KOPT-K1 (cell line): ENCODE measurements around the gene ABCC5.
A peak's percentile ranks its signal among the peaks of the same experiment; 100 is the strongest.
"Not testable (repeated sequence)": the region's sequence is repeated elsewhere in the genome, so short reads cannot be mapped to it uniquely, and the experiment has no call there.

ENCODE experiments used
- H3K27ac ChIP-seq: fragments of 200-600 bp; sonication (generic); 2 replicates; pipeline ENCODE4 v1.5.1; 2016; ENCODE audit warnings: antibody characterized with exemption, mild to moderate bottlenecking, low read depth, low read length; ENCODE audit not compliant: poor library complexity, severe bottlenecking
- H3K36me3 ChIP-seq: fragments of 200-600 bp; sonication (generic); 2 replicates; pipeline ENCODE4 v1.5.1; 2017; ENCODE audit warnings: antibody characterized with exemption, mild to moderate bottlenecking, low read length, moderate library complexity; ENCODE audit not compliant: insufficient read depth
- H3K9me3 ChIP-seq: fragments of 200-600 bp; sonication (generic); 2 replicates; pipeline ENCODE4 v1.5.1; 2017; ENCODE audit warnings: antibody characterized with exemption, low read length, mild to moderate bottlenecking; ENCODE audit not compliant: insufficient read depth, poor library complexity, severe bottlenecking

Gene ABCC5

DNA sequence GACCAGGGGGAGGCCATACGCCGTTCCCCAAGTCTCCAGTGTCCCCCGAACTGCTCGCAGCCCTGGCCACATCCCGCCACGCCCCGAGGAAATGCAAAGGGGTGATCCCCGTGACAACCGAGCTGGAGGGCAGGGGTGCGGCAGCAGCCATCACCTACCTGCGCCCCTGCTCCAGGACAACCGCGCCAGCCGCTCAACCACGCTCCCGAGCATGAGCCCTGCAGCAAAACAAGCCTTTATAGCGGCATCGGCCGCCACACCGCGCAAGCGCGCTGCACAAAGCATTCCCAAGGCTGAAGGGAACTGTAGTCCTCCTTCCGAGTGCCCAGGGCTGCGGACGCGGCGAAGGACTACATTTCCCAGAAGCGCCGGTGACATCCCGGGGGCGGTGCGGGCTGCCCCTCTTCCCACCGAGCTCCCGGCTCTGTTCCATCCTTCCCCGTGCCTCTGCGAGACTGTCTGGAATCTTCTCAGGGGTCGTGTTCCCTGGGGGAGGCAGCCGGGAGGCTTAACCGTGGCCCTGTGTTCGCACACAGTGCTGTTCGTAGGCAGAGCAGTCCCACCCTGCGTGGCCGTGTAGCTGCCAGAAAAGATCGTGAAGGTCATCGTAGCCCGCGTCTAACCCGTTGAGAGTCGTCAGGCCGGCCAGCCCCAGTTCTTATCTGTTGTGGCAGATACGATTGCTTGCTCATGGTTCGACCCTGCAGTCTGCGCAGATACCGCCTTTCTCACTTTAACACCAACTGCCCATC is at the start of gene ABCC5:
ABCC5 (minus strand) TSS at position 213 of the 752 bp plus-strand sequence. CDS start 3,492 bp downstream, outside the sequence.
- Histone ChIP-seq H3K27ac (peak within 1 kb of the TSS; percentile 40), H3K9me3 (no peaks in the 10 kb centered on the region), H3K36me3 (0 out of 2 replicates have a peak, but pooled peaks cover 4% of the 10 kb centered on the region)

DNA sequence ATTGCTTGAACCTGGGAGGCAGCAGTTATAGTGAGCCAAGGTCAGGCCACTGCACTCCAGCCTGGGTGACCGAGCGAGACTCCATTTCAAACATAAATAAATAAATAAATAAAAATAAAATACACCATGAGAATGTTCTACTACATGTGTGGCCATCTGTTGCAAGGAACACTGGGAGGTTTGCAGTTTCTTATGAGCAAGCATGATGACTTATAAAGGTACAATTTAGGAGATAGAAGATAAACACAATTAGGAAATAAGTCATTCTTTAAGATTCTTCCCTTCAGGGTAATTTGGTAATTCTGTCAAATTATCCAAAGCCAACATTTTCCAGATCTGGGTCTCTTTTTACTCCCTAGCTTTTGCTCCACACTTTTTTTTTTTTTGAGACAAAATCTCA is 48.5 kb upstream of the ABCC5 start:
- Histone ChIP-seq H3K27ac (no peak overlapping the region), H3K36me3 (no peaks in the 10 kb centered on the region), H3K9me3 (peaks cover 13% of the 10 kb centered on the region)

DNA sequence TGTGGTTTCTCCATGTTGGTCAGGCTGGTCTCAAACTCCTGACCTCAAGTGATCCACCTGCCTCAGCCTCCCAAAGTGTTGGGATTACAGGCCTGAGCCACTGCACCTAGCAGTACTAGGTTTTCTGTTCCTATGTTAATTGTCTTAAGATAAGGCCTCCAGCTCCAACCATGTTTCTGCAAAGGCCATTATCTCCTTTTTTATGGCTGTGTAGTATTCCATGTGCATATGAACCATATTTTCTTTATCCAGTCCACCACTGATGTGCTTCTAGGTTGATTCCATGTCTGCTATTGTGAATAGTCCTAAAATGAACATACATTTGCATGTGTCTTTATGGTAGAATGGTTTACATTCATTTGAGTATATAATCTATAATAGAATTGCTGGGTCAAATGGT is 45.0 kb upstream of the ABCC5 start:
- Histone ChIP-seq H3K36me3 (no peaks in the 10 kb centered on the region), H3K9me3 (no peaks in the 10 kb centered on the region), H3K27ac (no peak overlapping the region)

DNA sequence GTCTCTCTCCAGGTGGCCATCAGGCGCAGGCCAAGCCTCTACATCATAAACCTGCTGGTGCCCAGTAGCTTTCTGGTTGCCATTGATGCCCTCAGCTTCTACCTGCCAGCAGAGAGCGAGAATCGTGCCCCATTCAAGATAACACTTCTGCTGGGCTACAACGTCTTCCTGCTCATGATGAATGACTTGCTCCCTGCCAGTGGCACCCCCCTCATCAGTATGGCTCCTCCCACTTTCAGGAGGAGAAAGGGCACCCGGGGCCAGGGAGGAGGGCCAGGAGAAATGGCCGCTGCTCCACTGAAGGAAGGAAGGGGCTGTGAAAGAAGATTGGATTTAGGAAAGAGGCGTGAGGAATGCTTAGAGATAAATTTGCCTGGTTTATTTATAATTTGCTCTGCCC is 41.7 kb upstream of the ABCC5 start:
- H3K27ac ChIP-seq = no peak overlapping the region
- no peaks in the 10 kb centered on the region for H3K9me3 ChIP-seq
- no peaks in the 10 kb centered on the region for H3K36me3 ChIP-seq

DNA sequence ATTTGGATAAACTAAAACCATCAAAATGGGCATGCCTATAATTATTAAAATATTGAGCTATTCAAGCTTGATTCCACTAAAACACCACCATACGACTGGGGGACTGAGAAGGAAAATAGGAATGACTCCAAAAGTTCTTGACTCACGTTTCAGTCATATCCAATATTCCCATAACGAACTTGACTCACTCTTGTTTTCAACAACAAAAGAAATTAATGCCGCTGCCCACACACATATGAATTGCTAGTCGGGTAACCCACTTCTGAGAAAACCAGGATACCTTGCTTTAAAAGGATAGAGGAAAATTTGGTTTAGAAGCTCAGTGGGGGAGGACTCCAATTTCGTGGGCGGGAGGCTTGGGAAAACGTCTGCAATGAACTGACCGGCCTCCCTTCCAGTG is 40.3 kb upstream of the ABCC5 start:
- Histone ChIP-seq H3K9me3 (no peaks in the 10 kb centered on the region), H3K27ac (no peak overlapping the region), H3K36me3 (no peaks in the 10 kb centered on the region)

DNA sequence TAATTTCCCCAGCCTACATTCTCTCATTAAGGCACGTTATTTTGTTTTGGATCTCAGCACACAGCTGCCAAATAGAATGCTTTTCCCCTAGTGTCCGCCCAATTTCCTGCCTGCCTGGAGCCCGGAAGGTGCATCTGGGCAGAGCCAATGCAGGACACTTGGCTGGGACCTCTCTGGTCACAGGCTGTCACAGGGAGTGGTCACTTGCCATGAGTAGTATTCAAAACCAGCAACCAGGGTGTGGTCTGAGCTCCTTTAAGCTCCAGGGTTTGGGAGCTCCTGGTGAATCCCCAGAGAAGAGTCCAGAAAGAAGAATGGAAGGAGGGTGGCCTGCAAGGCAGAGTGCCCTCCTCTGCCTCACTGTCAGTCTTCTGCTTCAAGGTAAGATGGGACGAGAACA is 35.1 kb upstream of the ABCC5 start, which contains the start of gene HTR3C:
HTR3C (plus strand) TSS at position 281 of the 400 bp plus-strand sequence; CDS start at position 315, 34 bp downstream.
- H3K9me3 ChIP-seq = no peaks in the 10 kb centered on the region
- H3K27ac ChIP-seq = no peak within 1 kb of the TSS
- no peaks in the 10 kb centered on the region for H3K36me3 ChIP-seq

DNA sequence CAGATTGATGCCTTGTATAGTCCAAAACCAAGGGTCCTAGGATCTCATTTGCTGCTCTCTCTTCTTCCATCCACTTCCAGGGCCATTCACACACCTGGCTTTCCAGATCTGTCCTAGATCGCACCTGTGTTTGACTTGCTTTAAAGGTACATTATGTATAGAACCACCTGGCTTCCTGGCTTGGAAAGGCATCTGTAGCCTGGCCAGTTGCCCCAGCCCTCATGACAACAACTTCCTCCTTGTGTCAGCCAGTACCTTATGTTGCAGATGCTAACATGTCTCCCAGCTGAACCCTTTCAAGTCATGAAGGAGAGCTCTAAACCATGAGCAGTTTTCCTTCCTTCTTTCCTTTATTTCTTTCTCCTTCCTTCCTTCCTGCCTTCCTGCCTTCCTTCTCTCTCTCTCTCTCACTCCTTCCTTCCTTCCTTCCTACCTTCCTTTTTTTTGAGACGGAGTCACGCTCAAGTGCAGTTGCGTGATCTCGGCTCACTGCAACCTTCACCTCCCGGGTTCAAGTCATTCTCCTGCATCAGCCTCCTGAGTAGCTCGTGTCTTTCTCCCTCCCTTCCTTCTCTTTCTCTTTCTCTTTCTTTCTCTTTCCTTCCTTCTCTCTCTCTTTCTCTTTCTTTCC is 32.6 kb upstream of the ABCC5 start:
- Histone ChIP-seq H3K9me3 (no peaks in the 10 kb centered on the region), H3K36me3 (no peaks in the 10 kb centered on the region), H3K27ac (no peak overlapping the region)

DNA sequence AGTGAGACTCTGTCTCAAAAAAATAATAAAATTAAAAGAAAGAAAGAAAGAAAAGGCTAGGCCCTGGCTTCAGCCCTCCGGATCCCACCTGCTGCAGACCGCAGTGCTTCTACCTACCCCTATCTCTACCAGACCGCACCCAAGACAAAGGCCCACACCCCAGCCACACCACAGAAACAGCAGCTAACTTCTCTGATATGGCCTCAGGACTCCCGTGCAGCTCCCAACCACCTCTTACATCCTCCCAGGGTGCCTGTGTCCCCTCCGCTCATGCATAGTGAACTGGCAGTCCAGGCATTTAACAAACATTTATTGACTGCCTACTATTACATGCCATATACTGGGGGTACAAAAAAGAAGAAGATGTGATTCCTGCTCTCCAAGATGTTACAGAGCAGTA is 28.3 kb upstream of the ABCC5 start:
- H3K27ac ChIP-seq = no peak overlapping the region
- no peaks in the 10 kb centered on the region for H3K36me3 ChIP-seq

DNA sequence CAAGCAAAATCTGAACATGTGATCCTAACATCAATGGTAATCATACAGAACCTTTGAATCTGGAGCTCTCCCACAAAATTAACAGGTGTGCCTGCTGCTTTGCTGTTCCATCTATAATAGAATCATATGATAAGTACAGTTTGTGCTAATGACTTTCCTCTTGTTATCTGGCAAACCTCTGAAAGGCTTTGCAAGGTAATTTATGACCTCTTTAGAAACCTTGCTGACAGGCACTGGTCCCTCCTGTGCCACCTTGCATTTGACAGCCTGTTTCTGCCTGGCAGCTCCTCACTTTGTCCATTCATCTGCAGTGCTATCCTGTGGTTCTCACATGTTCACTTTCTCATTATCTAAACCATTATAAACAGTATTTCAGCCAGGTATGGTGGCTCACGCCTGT is 24.9 kb upstream of the ABCC5 start:
- Histone ChIP-seq H3K27ac (no peak overlapping the region), H3K36me3 (no peaks in the 10 kb centered on the region), H3K9me3 (no peaks in the 10 kb centered on the region)

More for the DNA sequence above, 28.3 kb upstream of the ABCC5 start:
- no peaks in the 10 kb centered on the region for H3K9me3 ChIP-seq

DNA sequence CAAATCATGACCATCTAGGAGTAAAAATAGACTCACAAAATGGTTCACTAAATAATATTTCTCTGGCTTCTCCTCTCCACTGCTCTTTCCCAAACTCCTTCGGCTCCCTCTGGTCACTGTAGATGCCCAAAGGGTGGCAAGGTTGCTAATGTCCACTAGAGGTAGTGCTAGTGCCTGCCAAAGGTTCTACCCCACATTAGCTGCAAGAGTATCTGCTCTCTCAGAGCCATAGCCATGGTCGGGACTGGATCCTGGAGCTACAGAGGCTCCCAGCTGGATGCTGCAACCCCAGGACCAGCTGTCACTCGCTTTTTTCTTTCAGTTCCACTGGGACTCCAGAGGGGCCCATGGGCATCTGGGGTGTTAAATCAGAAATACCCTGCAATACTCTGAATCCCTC is 22.3 kb upstream of the ABCC5 start:
- H3K36me3 ChIP-seq = no peaks in the 10 kb centered on the region
- no peaks in the 10 kb centered on the region for H3K9me3 ChIP-seq

DNA sequence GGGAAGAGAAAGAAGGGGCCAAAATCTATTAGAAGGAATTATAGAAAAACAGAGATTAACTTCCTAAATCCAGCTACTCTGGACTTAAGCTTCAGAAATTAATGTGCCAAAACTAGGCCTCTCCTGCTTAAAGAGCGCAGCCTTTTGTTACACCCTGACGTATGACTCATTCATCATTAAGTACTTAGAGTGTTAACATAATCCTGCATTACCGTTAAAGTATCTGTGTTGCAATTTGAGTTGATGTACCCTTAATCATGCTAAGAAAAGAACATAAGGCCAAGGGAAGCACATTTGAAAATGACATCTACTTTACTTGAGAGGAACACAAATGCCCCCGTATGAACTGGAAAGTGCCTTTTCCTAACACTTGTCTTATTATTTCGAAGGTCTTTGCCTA is 21.7 kb upstream of the ABCC5 start:
- no peak overlapping the region for H3K27ac ChIP-seq
- H3K36me3 ChIP-seq = no peaks in the 10 kb centered on the region

More for the DNA sequence above, 22.3 kb upstream of the ABCC5 start:
- no peak overlapping the region for H3K27ac ChIP-seq

DNA sequence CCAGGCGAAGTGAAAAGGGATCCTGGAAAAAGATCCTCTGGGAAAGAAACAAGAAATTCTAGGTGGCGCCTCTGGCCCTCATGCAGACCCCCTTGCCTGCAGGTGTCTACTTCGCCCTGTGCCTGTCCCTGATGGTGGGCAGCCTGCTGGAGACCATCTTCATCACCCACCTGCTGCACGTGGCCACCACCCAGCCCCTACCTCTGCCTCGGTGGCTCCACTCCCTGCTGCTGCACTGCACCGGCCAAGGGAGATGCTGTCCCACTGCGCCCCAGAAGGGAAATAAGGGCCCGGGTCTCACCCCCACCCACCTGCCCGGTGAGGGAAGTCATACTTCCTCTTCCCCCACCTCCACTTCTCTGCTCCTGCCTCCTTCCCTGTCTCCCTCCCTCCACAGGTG is 20.6 kb upstream of the ABCC5 start:
- not testable (repeated sequence) for H3K36me3 ChIP-seq, H3K27ac ChIP-seq, H3K9me3 ChIP-seq

More for the DNA sequence above, 21.7 kb upstream of the ABCC5 start:
- no peaks in the 10 kb centered on the region for H3K9me3 ChIP-seq

DNA sequence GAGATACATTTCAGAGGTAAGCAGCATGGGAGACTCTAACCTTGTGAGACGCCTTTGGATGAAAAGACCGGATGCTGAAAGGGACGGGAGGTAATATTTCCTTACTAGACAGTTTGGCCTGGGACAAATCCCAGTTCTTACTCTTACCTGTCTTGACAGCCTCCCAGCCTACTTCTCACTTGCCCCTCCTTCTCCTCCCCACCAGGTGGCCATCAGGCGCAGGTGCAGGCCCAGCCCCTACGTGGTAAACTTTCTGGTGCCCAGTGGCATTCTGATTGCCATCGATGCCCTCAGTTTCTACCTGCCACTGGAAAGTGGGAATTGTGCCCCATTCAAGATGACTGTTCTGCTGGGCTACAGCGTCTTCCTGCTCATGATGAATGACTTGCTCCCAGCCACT is 20.1 kb upstream of the ABCC5 start:
- no peak overlapping the region for H3K27ac ChIP-seq
- H3K36me3 ChIP-seq = no peaks in the 10 kb centered on the region
- no peaks in the 10 kb centered on the region for H3K9me3 ChIP-seq

DNA sequence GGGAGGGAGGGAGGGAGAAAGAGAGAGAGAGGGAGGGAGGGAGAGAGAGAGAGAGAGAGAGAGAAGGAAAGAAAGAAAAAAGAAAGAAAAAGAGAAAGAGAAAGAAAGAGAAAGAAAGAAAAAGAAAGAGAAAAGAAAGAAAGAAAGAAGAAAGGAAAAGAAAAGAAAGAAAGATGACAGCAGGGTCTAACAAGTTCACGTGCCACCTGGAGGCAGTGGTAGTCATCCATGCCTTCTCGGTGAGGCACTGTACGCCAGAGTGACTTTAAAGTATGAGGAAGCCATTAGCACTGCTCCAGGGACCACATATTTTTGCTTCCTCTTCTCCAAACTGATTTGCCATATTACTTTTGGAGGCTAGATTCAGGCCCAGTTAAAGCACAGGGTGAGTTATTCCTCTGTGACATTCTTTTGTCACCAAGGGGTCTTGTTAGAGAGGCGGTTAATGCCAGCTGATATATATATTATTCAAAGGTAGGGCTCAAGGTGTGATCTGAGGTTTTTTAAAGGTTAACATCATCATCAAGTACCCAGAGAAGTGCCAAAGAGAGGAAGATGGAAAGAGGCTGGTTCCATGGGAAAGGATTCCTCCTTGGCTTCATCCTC is 13.6 kb upstream of the ABCC5 start, which contains the start of gene HTR3D:
HTR3D (plus strand) TSS at position 556 of the 606 bp plus-strand sequence; CDS start at position 556, 0 bp downstream.
- H3K36me3 ChIP-seq = no peaks in the 10 kb centered on the region
- H3K9me3 ChIP-seq = no peaks in the 10 kb centered on the region
- no peak within 1 kb of the TSS for H3K27ac ChIP-seq

DNA sequence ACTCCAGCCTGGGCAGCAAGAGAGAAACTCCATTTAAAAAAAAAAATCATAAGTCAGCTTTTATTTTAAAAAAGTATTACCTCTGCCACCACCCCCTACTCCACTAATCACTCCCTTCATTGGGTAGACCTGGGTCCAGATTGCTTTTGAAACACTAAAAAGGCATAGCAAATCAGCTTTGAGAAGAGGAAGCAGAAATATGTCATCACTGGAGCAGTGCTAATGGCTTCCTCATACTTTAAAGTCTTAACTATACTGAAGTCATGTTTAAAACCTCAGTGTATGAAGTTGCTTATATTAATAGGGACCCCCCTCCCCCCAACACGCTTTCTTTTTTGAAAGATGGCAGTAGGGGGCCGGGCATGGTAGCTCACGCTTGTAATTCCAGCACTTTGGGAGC is 12.9 kb upstream of the ABCC5 start:
- H3K36me3 ChIP-seq = no peaks in the 10 kb centered on the region
- H3K27ac ChIP-seq = no peak overlapping the region
- no peaks in the 10 kb centered on the region for H3K9me3 ChIP-seq
